GM23338 (cell line): ENCODE measurements around the gene TRIP10. TPM values are rescaled to one million over a fixed set of nuclear protein-coding genes. Genes with fewer than 3 reads are reported as not detected.

ENCODE experiments used
- ATAC-seq: fragments of 200-7000 bp; cut with Tn5 transposase; 3 replicates; pipeline ENCODE4 v1.9.1; 2020
- DNase-seq: peaks from one replicate; pipeline ENCODE4 v3.0.0-alpha.2; 2015; ENCODE audit warnings: low spot score
- H2AFZ ChIP-seq: fragments of 200-600 bp; sonication (generic); 2 replicates; pipeline ENCODE4 v1.8.0; 2016; ENCODE audit warnings: antibody characterized with exemption, mild to moderate bottlenecking, moderate library complexity
- H3F3A ChIP-seq: fragments of 200-600 bp; sonication (generic); replicated peaks from 2 replicates; pipeline ENCODE4 v1.8.0; 2017; ENCODE audit warnings: antibody characterized with exemption, mixed run types, low read depth
- H3K27ac ChIP-seq: fragments of 200-600 bp; sonication (generic); 2 replicates; pipeline ENCODE4 v1.6.1; 2016; ENCODE audit warnings: low read depth
- H3K27me3 ChIP-seq: fragments of 200-600 bp; sonication (generic); 2 replicates; pipeline ENCODE4 v1.8.0; 2016; ENCODE audit warnings: mild to moderate bottlenecking, mixed run types, moderate library complexity; ENCODE audit not compliant: insufficient read depth
- H3K36me3 ChIP-seq: fragments of 200-600 bp; sonication (generic); 2 replicates; pipeline ENCODE4 v1.8.0; 2016; ENCODE audit warnings: mild to moderate bottlenecking; ENCODE audit not compliant: insufficient read depth
- H3K4me1 ChIP-seq: fragments of 200-600 bp; sonication (generic); 2 replicates; pipeline ENCODE4 v1.8.0; 2016; ENCODE audit warnings: mild to moderate bottlenecking, moderate library complexity; ENCODE audit not compliant: insufficient read depth
- H3K4me2 ChIP-seq: fragments of 200-600 bp; sonication (generic); 2 replicates; pipeline ENCODE4 v1.7.1; 2017; ENCODE audit warnings: mixed run types
- H3K4me3 ChIP-seq: fragments of 200-600 bp; sonication (generic); 2 replicates; pipeline ENCODE4 v1.6.1; 2016; ENCODE audit warnings: mixed run types
- H3K79me2 ChIP-seq: fragments of 200-600 bp; sonication (generic); replicated peaks from 2 replicates; pipeline ENCODE4 v1.8.0; 2017; ENCODE audit warnings: mild to moderate bottlenecking; ENCODE audit not compliant: insufficient read depth
- H3K9me2 ChIP-seq: fragments of 200-600 bp; sonication (generic); 2 replicates; pipeline ENCODE4 v1.8.0; 2017; ENCODE audit not compliant: insufficient read depth
- H4K20me1 ChIP-seq: fragments of 200-600 bp; sonication (generic); replicated peaks from 2 replicates; pipeline ENCODE4 v1.8.0; 2017; ENCODE audit warnings: mild to moderate bottlenecking; ENCODE audit not compliant: insufficient read depth
- H3K27ac Mint-ChIP-seq: 2 replicates; pipeline ENCODE4 v1.8.0; 2020; ENCODE audit warnings: inconsistent platforms, mild to moderate bottlenecking, moderate library complexity, mixed read lengths
- H3K27me3 Mint-ChIP-seq: 3 replicates; pipeline ENCODE4 v1.8.0; 2022; ENCODE audit warnings: low read depth, mild to moderate bottlenecking, moderate library complexity, mixed read lengths, inconsistent platforms; ENCODE audit not compliant: insufficient read depth, poor library complexity
- H3K36me3 Mint-ChIP-seq: 3 replicates; pipeline ENCODE4 v1.8.0; 2021; ENCODE audit warnings: low read depth, mild to moderate bottlenecking, inconsistent platforms, moderate library complexity, mixed read lengths
- H3K4me1 Mint-ChIP-seq: 3 replicates; pipeline ENCODE4 v1.8.0; 2020; ENCODE audit warnings: mild to moderate bottlenecking, inconsistent platforms, mixed read lengths
- H3K4me3 Mint-ChIP-seq: 3 replicates; pipeline ENCODE4 v1.8.0; 2021; ENCODE audit warnings: moderate library complexity, mild to moderate bottlenecking, inconsistent platforms, mixed read lengths
- H3K9me3 Mint-ChIP-seq: 3 replicates; pipeline ENCODE4 v1.8.0; 2020; ENCODE audit warnings: moderate library complexity, mild to moderate bottlenecking, inconsistent platforms, mixed read lengths
- CREB1 ChIP-seq: fragments of 250-450 bp; sonication (Bioruptor Pico); IDR thresholded peaks from 2 replicates; pipeline ENCODE4 v1.5.0; 2020; ENCODE audit warnings: low read depth, mild to moderate bottlenecking, moderate library complexity
- ETS1 ChIP-seq: IDR thresholded peaks from 2 replicates; pipeline ENCODE4 v1.6.1; 2016; ENCODE audit warnings: antibody characterized with exemption
- EZH2phosphoT487 ChIP-seq: fragments of 200-600 bp; sonication (generic); IDR thresholded peaks from one replicate; pipeline ENCODE4 v1.8.1; 2018; ENCODE audit warnings: antibody characterized with exemption; ENCODE audit not compliant: unreplicated experiment
- NANOG ChIP-seq: IDR thresholded peaks from 2 replicates; pipeline ENCODE4 v1.6.1; 2016; ENCODE audit warnings: antibody characterized with exemption, borderline replicate concordance
- POLR2AphosphoS5 ChIP-seq: IDR thresholded peaks from 2 replicates; pipeline ENCODE4 v1.6.1; 2016; ENCODE audit warnings: antibody characterized with exemption, low read depth
- REST ChIP-seq: IDR thresholded peaks from one replicate; pipeline ENCODE4 v1.6.1; 2018; ENCODE audit warnings: antibody characterized with exemption; ENCODE audit not compliant: unreplicated experiment
- STAT1 ChIP-seq: IDR thresholded peaks from one replicate; pipeline ENCODE4 v1.6.1; 2016; ENCODE audit warnings: antibody characterized with exemption; ENCODE audit not compliant: unreplicated experiment
- ZNF114 ChIP-seq: fragments of 250-450 bp; sonication (Bioruptor Pico); IDR thresholded peaks from 2 replicates; pipeline ENCODE4 v1.5.0; 2020; ENCODE audit warnings: mild to moderate bottlenecking, moderate library complexity
- polyA plus RNA-seq: library from polyadenylated mRNA; unstranded; fragments of >200 nt; fragmentation: Nextera tagmentation; extraction: Ambion mirVana; gene quantifications from 2 replicates; pipeline ENCODE4 v1.2.1, GENCODE V29; 2016
- total RNA-seq: library from RNA; depleted of rRNA; stranded (reverse); fragments of >200 nt; shearing (Covaris generic); gene quantifications from 2 replicates; pipeline ENCODE4 v1.2.3, GENCODE V29; 2014
- TF ChIP-seq, protein P1 (sequence below), 2 experiments: fragments of 200-600 bp in 1 of 2; sonication (generic) in 1 of 2; conservative IDR thresholded peaks; 2 replicates each; pipeline versions ENCODE4 v1.5.1 to v1.6.1; 2016 to 2017; ENCODE audit warnings: antibody characterized with exemption in 2 of 2, low read depth in 2 of 2, mild to moderate bottlenecking in 2 of 2, moderate library complexity in 1 of 2

Gene TRIP10
- total and polyA plus RNA-seq, 2 experiments from 2014 or later, result 56.8 to 68.5 TPM

DNA sequence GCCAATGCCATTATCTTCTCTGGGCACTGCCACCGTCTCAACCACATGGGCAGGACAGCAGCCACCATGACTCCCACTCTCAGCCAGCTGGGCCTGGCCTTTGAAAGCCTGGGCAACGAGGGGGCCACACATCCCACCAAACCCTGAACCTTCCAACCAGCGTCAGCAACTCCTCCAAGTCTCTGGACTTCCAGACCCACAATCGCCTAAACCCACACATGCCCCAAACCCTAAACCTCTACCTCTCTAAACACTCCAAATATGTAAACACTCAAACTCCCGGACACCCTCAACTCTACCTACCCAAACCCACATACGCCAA lies 20.0 kb upstream of the TRIP10 start (continued):
- no peak for TF ChIP-seq EZH2phosphoT487
- TF ChIP-seq NANOG, result no peak

GRCh38 chr19:6719992-6720368 lies 19.5 kb upstream of the TRIP10 start:
- H3K27ac ChIP-seq, result no peak overlapping the region
- no peak for TF ChIP-seq POLR2AphosphoS5
- TF ChIP-seq STAT1, result no peak
- TF ChIP-seq EZH2phosphoT487, result no peak
- no peak overlapping the region for H3K4me2 ChIP-seq
- H3K27me3 ChIP-seq, result no peaks in the 10 kb centered on the region
- H3K36me3 ChIP-seq, result no peaks in the 10 kb centered on the region
- DNase-seq (no peak), ATAC-seq (no peak)
- no peaks in the 10 kb centered on the region for H4K20me1 ChIP-seq
- Mint-ChIP-seq H3K4me1 (peaks cover 6% of the 10 kb centered on the region), H3K9me3 (peaks cover 52% of the 10 kb centered on the region), H3K4me3 (no peak overlapping the region), H3K27ac (no peak overlapping the region), H3K27me3 (peaks cover 17% of the 10 kb centered on the region), H3K36me3 (peaks cover 24% of the 10 kb centered on the region)
- peaks cover 8% of the 10 kb centered on the region for H3F3A ChIP-seq
- H2AFZ ChIP-seq, result no peak overlapping the region
- no peak overlapping the region for H3K4me3 ChIP-seq
- no peaks in the 10 kb centered on the region for H3K79me2 ChIP-seq
- H3K4me1 ChIP-seq, result peaks cover 12% of the 10 kb centered on the region
- no peaks in the 10 kb centered on the region for H3K9me2 ChIP-seq

GRCh38 chr19:6720369-6721137 lies 18.9 kb upstream of the TRIP10 start, which contains the start of gene C3:
C3 (minus strand) TSS chr19:6720650; CDS start chr19:6720589, 61 bp downstream.
- no peaks in the 10 kb centered on the region for H3K79me2 ChIP-seq
- Mint-ChIP-seq H3K27ac (no peak within 1 kb of the TSS), H3K36me3 (peaks cover 24% of the 10 kb centered on the region), H3K9me3 (peaks cover 50% of the 10 kb centered on the region), H3K4me3 (no peak within 1 kb of the TSS), H3K27me3 (peaks cover 17% of the 10 kb centered on the region), H3K4me1 (peaks cover 6% of the 10 kb centered on the region)
- no peaks in the 10 kb centered on the region for H3K9me2 ChIP-seq
- peaks cover 12% of the 10 kb centered on the region for H3K4me1 ChIP-seq
- H2AFZ ChIP-seq, result no peak within 1 kb of the TSS
- H4K20me1 ChIP-seq, result no peaks in the 10 kb centered on the region
- DNase-seq (no peak), ATAC-seq (no peak)
- H3K4me3 ChIP-seq, result no peak within 1 kb of the TSS
- no peaks in the 10 kb centered on the region for H3K36me3 ChIP-seq
- H3K27me3 ChIP-seq, result no peaks in the 10 kb centered on the region
- no peak within 1 kb of the TSS for H3K4me2 ChIP-seq
- H3F3A ChIP-seq, result peaks cover 8% of the 10 kb centered on the region
- H3K27ac ChIP-seq, result no peak within 1 kb of the TSS
- TF ChIP-seq, protein P1, sequence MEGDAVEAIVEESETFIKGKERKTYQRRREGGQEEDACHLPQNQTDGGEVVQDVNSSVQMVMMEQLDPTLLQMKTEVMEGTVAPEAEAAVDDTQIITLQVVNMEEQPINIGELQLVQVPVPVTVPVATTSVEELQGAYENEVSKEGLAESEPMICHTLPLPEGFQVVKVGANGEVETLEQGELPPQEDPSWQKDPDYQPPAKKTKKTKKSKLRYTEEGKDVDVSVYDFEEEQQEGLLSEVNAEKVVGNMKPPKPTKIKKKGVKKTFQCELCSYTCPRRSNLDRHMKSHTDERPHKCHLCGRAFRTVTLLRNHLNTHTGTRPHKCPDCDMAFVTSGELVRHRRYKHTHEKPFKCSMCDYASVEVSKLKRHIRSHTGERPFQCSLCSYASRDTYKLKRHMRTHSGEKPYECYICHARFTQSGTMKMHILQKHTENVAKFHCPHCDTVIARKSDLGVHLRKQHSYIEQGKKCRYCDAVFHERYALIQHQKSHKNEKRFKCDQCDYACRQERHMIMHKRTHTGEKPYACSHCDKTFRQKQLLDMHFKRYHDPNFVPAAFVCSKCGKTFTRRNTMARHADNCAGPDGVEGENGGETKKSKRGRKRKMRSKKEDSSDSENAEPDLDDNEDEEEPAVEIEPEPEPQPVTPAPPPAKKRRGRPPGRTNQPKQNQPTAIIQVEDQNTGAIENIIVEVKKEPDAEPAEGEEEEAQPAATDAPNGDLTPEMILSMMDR (conservative IDR thresholded peaks at IDR 0.05; ENCODE audit: low read depth in 2 of 2), result no peak
- no peak for TF ChIP-seq ZNF114 (CRISPR knock-in tag)
- no peak for TF ChIP-seq ETS1
- no peak for TF ChIP-seq POLR2AphosphoS5
- TF ChIP-seq REST, result no peak
- no peak for TF ChIP-seq EZH2phosphoT487
- no peak for TF ChIP-seq NANOG
- no peak for TF ChIP-seq CREB1 (CRISPR knock-in tag)
